Measurements from ENCODE around the gene MAGI3. TPM values are rescaled to one million over a fixed set of nuclear protein-coding genes. Genes with fewer than 3 reads are reported as not detected.
"Not testable (repeated sequence)": the region's sequence is repeated elsewhere in the genome, so short reads cannot be mapped to it uniquely, and the experiment has no call there.

Gene MAGI3
- total RNA-seq, 1 experiment from 2014 or later: 12.7 TPM

- no peak for DNase-seq (ENCODE audit: low read depth)
Measured at GRCh38 chr1:113684153-113684541, 293.8 kb downstream of the MAGI3 start.

DNA sequence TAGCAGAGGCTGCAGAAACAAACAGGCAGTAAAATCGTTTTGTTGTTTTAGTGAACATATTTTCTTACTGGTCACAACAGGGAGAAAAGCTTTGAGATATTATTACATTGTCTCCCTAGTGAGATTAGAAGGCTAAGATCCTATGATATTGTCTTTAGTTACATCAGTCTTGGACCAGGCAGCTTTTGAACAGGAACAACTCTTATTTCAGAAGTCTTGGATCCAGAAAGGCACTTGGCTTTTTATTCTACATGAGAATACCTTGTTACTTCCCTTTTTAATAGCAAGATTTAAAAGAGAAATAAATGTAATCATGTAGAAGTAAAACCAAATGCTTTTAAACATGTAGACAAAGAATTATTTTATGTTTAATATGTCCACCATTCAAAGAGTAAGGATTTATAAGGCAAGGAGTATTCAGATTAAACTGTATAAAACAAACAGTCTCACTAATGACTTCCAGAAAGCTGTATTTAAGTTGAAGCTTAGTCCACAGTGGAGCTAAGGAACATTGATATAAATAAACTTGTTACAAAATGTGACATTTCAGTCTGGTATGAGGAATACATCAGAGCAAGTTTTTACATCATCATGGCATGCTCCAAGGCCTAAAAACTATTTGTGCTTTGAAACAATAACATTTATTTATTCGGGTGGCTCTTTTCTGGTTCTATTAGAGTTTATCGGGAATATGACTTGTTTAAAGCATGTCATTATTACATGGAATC lies 296.7 kb downstream of the MAGI3 start:
- DNase-seq (ENCODE audit: low read depth): no peak

DNA sequence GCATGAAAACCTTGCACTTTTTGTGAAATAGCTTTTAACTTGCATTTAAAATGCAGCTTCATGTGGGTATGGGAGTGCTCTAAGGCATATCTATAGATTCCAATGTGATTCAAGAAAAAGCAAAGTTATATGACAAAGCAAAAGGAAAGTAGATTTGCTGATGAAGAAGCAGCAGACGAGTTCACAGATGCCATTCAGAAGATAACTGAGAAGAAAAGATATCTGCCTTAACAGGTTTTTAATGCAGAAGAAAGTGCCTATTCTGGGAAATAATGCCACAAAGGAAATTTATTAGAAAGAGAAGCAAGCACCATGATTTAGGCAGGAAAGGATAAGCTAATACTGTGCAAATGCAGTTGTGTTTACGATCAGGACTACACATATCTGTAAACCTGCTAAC lies 300.9 kb downstream of the MAGI3 start:
- no peak for DNase-seq (ENCODE audit: low read depth)

DNA sequence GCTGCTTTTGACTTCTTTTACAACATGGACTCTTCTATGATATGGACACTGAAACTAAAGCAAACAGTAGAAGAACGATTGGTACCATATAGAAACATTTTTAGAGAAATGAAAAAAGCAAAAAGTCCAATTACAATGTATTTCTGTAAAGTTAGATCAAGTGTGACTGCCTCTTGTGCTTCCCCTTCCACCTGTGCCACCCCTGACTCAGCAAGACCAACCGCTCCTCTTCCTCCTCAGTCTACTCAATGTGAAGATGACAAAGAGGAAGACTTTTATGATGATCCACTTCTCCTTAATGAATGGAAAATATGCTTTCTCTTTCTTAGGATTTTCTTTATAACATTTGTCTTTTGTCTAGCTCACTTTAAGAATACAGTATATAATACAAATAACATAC lies 302.0 kb downstream of the MAGI3 start:
- DNase-seq (ENCODE audit: low read depth): no peak

GRCh38 chr1:113692824-113693431 lies 302.6 kb downstream of the MAGI3 start:
- no peak for DNase-seq (ENCODE audit: low read depth)

DNA sequence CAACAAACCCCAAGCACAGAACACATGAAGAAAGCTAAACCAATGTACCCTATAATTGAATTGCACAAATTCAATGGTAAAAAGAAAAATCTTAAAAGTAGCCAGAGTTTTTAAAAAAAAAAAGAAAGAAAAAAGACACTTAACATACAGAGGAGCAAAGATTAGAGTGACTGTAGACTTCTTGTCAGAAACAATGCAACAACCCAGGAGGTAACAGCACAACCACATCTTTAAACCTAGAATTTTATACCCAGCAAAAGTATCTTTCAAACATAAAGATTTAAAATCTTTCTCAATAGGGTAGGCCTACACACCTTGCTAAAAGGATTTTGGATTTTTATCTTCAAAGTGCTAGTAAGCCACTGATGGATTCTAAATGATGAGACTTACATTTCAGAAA lies 304.6 kb downstream of the MAGI3 start:
- DNase-seq (ENCODE audit: low read depth): no peak

- DNase-seq (ENCODE audit: low read depth): no peak
Measured at GRCh38 chr1:113701429-113701828, 311.1 kb downstream of the MAGI3 start.

- no peak for DNase-seq (ENCODE audit: low read depth)
Measured at GRCh38 chr1:113714606-113715269, 324.4 kb downstream of the MAGI3 start.

- DNase-seq (ENCODE audit: low read depth): not testable (repeated sequence)
Measured at GRCh38 chr1:113717506-113717905, 327.2 kb downstream of the MAGI3 start.

DNA sequence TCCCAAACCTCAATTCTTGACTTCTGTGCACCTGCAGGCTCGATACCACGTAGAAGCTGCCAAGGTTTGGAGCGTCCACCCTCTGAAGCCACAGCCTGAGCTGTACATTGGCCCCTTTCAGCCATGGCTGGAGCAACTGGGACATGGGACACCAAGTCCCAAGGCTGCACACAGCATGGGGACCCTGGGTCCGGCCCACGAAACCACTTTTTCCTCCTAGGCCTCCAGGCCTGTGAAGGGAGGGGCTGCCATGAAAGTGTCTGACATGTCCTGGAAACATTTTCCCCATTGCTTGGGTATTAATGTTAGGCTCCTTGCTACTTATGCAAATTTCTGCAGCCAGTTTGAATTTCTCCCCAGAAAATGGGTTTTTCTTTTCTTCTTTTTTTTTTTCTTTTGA lies 328.3 kb downstream of the MAGI3 start:
- not testable (repeated sequence) for DNase-seq (ENCODE audit: low read depth)

DNA sequence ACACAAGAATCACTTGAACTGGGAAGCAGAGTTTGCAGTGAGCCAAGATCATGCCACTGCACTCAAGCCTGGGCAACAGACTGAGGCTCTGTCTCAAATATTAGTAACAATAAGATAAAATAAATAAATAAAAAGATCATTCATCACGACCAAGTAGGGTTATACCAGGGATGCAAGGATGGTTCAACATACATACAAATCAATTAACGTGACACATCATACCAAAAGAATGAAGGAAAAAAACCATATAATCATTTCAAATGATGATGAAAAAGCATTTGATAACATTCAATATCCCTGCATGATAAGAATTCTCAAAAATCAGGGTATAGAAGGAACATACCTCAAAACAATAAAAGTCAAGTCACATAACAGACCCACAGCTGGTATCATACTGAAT lies 330.7 kb downstream of the MAGI3 start:
- DNase-seq (ENCODE audit: low read depth): no peak

- no peak for DNase-seq (ENCODE audit: low read depth)
Measured at GRCh38 chr1:113732802-113733201, 342.5 kb downstream of the MAGI3 start.

GRCh38 chr1:113734357-113735055 lies 344.2 kb downstream of the MAGI3 start:
- no peak for DNase-seq (ENCODE audit: low read depth)

Measured in M059J (cell line).